ENCODE measurements around the gene CFAP68. TPM values are rescaled to one million over a fixed set of nuclear protein-coding genes. Genes with fewer than 3 reads are reported as not detected.

The CFAP68 gene
- total and polyA plus RNA-seq, 2 of the 13 experiments (the other 11 are each of a cell fraction or from before 2014, with no cell fraction given), result 22.2 to 25.6 TPM

DNA sequence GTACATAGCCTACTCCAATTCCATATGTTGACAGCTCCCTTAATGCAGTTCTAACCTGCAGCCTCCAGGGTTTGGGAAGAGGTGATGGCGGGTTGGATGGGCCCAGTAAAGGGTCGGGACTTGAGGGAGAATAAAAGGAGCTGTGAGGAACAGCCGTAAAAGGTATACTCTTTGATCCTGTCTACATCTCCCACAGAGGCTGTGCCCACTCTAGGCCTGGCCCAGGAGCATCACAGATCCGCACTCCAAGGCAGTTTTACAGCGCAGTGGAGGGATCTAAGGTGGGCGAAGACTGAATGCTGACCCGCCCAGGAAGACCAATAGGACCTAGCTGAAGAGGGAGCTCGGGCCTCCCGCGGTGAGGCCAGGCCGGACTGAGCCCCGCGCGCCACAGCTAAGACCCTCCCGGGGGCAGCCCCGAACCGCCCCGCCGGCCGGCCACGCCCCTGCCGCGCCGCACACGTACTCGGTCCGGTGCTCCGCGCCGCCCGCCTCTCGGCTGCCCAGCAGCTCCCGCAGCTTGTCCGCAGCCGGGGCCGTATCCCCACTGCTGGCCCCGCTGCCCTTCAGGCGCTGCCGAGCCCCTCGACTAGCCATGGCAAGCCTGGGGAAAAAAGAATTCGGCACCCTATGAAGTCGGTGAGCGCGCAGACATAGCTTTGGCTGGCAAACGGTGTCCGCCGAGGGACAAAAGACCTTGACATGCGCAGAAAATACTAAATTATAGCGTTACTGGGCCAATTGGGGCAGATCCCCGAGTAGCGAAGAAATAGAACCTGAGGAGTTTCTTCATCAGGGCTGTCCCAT, 8.3 kb upstream of the CFAP68 start, which contains the start of gene ALG9 (continued):
- TF ChIP-seq, protein P1, sequence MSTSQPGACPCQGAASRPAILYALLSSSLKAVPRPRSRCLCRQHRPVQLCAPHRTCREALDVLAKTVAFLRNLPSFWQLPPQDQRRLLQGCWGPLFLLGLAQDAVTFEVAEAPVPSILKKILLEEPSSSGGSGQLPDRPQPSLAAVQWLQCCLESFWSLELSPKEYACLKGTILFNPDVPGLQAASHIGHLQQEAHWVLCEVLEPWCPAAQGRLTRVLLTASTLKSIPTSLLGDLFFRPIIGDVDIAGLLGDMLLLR (CRISPR knock-in tag; IDR thresholded peaks at IDR 0.05), result peak; percentile 81; the same call in 1 of the 2 replicates
- 0 out of 2 replicates have a peak, but pooled peaks have one; percentile 57 for TF ChIP-seq ZNF761 (CRISPR knock-in tag; conservative IDR thresholded peaks at IDR 0.05)
- no peak for TF ChIP-seq PAF1 (CRISPR knock-in tag; IDR thresholded peaks at IDR 0.05)
- TF ChIP-seq ZBTB38 (CRISPR knock-in tag; IDR thresholded peaks at IDR 0.05), result peak; percentile 74; the same call in 1 of the 2 replicates
- TF ChIP-seq, protein P2, sequence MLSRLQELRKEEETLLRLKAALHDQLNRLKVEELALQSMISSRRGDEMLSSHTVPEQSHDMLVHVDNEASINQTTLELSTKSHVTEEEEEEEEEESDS (CRISPR knock-in tag; IDR thresholded peaks at IDR 0.05; ENCODE audit: borderline replicate concordance), result 0 out of 2 replicates have a peak, but pooled peaks have one; percentile 71
- TF ChIP-seq, protein P3, sequence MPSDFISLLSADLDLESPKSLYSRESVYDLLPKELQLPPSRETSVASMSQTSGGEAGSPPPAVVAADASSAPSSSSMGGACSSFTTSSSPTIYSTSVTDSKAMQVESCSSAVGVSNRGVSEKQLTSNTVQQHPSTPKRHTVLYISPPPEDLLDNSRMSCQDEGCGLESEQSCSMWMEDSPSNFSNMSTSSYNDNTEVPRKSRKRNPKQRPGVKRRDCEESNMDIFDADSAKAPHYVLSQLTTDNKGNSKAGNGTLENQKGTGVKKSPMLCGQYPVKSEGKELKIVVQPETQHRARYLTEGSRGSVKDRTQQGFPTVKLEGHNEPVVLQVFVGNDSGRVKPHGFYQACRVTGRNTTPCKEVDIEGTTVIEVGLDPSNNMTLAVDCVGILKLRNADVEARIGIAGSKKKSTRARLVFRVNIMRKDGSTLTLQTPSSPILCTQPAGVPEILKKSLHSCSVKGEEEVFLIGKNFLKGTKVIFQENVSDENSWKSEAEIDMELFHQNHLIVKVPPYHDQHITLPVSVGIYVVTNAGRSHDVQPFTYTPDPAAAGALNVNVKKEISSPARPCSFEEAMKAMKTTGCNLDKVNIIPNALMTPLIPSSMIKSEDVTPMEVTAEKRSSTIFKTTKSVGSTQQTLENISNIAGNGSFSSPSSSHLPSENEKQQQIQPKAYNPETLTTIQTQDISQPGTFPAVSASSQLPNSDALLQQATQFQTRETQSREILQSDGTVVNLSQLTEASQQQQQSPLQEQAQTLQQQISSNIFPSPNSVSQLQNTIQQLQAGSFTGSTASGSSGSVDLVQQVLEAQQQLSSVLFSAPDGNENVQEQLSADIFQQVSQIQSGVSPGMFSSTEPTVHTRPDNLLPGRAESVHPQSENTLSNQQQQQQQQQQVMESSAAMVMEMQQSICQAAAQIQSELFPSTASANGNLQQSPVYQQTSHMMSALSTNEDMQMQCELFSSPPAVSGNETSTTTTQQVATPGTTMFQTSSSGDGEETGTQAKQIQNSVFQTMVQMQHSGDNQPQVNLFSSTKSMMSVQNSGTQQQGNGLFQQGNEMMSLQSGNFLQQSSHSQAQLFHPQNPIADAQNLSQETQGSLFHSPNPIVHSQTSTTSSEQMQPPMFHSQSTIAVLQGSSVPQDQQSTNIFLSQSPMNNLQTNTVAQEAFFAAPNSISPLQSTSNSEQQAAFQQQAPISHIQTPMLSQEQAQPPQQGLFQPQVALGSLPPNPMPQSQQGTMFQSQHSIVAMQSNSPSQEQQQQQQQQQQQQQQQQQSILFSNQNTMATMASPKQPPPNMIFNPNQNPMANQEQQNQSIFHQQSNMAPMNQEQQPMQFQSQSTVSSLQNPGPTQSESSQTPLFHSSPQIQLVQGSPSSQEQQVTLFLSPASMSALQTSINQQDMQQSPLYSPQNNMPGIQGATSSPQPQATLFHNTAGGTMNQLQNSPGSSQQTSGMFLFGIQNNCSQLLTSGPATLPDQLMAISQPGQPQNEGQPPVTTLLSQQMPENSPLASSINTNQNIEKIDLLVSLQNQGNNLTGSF (CRISPR knock-in tag; IDR thresholded peaks at IDR 0.05), result no peak
- TF ChIP-seq, protein P4, sequence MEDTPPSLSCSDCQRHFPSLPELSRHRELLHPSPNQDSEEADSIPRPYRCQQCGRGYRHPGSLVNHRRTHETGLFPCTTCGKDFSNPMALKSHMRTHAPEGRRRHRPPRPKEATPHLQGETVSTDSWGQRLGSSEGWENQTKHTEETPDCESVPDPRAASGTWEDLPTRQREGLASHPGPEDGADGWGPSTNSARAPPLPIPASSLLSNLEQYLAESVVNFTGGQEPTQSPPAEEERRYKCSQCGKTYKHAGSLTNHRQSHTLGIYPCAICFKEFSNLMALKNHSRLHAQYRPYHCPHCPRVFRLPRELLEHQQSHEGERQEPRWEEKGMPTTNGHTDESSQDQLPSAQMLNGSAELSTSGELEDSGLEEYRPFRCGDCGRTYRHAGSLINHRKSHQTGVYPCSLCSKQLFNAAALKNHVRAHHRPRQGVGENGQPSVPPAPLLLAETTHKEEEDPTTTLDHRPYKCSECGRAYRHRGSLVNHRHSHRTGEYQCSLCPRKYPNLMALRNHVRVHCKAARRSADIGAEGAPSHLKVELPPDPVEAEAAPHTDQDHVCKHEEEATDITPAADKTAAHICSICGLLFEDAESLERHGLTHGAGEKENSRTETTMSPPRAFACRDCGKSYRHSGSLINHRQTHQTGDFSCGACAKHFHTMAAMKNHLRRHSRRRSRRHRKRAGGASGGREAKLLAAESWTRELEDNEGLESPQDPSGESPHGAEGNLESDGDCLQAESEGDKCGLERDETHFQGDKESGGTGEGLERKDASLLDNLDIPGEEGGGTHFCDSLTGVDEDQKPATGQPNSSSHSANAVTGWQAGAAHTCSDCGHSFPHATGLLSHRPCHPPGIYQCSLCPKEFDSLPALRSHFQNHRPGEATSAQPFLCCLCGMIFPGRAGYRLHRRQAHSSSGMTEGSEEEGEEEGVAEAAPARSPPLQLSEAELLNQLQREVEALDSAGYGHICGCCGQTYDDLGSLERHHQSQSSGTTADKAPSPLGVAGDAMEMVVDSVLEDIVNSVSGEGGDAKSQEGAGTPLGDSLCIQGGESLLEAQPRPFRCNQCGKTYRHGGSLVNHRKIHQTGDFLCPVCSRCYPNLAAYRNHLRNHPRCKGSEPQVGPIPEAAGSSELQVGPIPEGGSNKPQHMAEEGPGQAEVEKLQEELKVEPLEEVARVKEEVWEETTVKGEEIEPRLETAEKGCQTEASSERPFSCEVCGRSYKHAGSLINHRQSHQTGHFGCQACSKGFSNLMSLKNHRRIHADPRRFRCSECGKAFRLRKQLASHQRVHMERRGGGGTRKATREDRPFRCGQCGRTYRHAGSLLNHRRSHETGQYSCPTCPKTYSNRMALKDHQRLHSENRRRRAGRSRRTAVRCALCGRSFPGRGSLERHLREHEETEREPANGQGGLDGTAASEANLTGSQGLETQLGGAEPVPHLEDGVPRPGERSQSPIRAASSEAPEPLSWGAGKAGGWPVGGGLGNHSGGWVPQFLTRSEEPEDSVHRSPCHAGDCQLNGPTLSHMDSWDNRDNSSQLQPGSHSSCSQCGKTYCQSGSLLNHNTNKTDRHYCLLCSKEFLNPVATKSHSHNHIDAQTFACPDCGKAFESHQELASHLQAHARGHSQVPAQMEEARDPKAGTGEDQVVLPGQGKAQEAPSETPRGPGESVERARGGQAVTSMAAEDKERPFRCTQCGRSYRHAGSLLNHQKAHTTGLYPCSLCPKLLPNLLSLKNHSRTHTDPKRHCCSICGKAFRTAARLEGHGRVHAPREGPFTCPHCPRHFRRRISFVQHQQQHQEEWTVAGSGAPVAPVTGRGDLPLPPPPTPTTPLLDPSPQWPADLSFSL (CRISPR knock-in tag; IDR thresholded peaks at IDR 0.05), result no peak
- TF ChIP-seq, protein P5, sequence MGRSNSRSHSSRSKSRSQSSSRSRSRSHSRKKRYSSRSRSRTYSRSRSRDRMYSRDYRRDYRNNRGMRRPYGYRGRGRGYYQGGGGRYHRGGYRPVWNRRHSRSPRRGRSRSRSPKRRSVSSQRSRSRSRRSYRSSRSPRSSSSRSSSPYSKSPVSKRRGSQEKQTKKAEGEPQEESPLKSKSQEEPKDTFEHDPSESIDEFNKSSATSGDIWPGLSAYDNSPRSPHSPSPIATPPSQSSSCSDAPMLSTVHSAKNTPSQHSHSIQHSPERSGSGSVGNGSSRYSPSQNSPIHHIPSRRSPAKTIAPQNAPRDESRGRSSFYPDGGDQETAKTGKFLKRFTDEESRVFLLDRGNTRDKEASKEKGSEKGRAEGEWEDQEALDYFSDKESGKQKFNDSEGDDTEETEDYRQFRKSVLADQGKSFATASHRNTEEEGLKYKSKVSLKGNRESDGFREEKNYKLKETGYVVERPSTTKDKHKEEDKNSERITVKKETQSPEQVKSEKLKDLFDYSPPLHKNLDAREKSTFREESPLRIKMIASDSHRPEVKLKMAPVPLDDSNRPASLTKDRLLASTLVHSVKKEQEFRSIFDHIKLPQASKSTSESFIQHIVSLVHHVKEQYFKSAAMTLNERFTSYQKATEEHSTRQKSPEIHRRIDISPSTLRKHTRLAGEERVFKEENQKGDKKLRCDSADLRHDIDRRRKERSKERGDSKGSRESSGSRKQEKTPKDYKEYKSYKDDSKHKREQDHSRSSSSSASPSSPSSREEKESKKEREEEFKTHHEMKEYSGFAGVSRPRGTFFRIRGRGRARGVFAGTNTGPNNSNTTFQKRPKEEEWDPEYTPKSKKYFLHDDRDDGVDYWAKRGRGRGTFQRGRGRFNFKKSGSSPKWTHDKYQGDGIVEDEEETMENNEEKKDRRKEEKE (IDR thresholded peaks at IDR 0.05), result no peak
- no peak for TF ChIP-seq ATM (IDR thresholded peaks at IDR 0.05; ENCODE audit: borderline replicate concordance)
- no peak for TF ChIP-seq ZSCAN29 (CRISPR knock-in tag; conservative IDR thresholded peaks at IDR 0.05)
- TF ChIP-seq CBX2 (IDR thresholded peaks at IDR 0.05; ENCODE audit: low read depth, low read length), result no peak
- 0 out of 2 replicates have a peak, but pooled peaks have one; percentile 18 for TF ChIP-seq CBX2 (CRISPR knock-in tag; IDR thresholded peaks at IDR 0.05; ENCODE audit: low read depth)
- no peak for TF ChIP-seq MTA1 (CRISPR knock-in tag; IDR thresholded peaks at IDR 0.05; ENCODE audit: borderline replicate concordance)
